Measurements from ENCODE around the gene PARN.

PARN gene

GRCh38 chr16:14388243-14388642, 241.8 kb downstream of the PARN start:
- no peak for TF ChIP-seq CTCF (conservative IDR thresholded peaks at IDR 0.05; ENCODE audit: low read length)
- H3K4me3 ChIP-seq (ENCODE audit: low read length), result no peak overlapping the region
- DNase-seq (ENCODE audit: low read depth), result no peak

- DNase-seq (ENCODE audit: low read depth), result no peak
- no peak overlapping the region for H3K4me3 ChIP-seq (ENCODE audit: low read length)
- no peak for TF ChIP-seq CTCF (conservative IDR thresholded peaks at IDR 0.05; ENCODE audit: low read length)
Observed at GRCh38 chr16:14386115-14386514, 243.9 kb downstream of the PARN start.

Measured in AG10803 (cell line).